Measurements from ENCODE around the gene DNAJC22.

DNA sequence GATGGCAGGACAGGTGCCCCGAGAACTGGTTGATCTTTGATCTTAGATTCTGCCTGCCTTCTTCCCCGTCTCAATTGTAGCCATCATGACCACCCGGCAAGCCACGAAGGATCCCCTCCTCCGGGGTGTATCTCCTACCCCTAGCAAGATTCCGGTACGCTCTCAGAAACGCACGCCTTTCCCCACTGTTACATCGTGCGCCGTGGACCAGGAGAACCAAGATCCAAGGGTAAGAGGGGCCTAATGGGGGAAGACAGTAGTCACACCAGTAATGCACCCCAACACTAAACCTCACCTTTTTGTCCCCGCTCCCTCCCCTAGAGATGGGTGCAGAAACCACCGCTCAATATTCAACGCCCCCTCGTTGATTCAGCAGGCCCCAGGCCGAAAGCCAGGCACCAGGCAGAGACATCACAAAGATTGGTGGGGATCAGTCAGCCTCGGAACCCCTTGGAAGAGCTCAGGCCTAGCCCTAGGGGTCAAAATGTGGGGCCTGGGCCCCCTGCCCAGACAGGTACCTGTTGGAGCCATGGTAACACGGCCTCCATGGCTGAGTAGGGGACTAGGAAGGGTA is 23.1 kb upstream of the DNAJC22 start:
- no peak for TF ChIP-seq TARDBP (IDR thresholded peaks at IDR 0.05)
- no peak for TF ChIP-seq NFRKB (IDR thresholded peaks at IDR 0.05)
- no peak for TF ChIP-seq BHLHE40 (IDR thresholded peaks at IDR 0.05; ENCODE audit: borderline replicate concordance)
- TF ChIP-seq ZNF384 (IDR thresholded peaks at IDR 0.05): no peak
- TF ChIP-seq ARNT (IDR thresholded peaks at IDR 0.05): no peak
- TF ChIP-seq LEF1 (IDR thresholded peaks at IDR 0.05; ENCODE audit: borderline replicate concordance): no peak
- TF ChIP-seq FOXM1 (IDR thresholded peaks at IDR 0.05; ENCODE audit: borderline replicate concordance): no peak
- TF ChIP-seq CTBP1 (IDR thresholded peaks at IDR 0.05; ENCODE audit: borderline replicate concordance): no peak
- no peak for TF ChIP-seq SP1 (IDR thresholded peaks at IDR 0.05)
- no peak for TF ChIP-seq HDGF (IDR thresholded peaks at IDR 0.05; ENCODE audit: borderline replicate concordance)
- no peak for TF ChIP-seq FOXK2 (IDR thresholded peaks at IDR 0.05)

Data from HEK293T (cell line).